Mesothelial cell of epicardium (in vitro differentiated cells): ENCODE measurements around the gene ZNF853. TPM values are rescaled to one million over a fixed set of nuclear protein-coding genes. Genes with fewer than 3 reads are reported as not detected.

Source experiments
- DNase-seq, 2 experiments: peaks; one replicate each; pipeline ENCODE4 v3.0.0; 2021; ENCODE audit warnings: low spot score in 2 of 2; ENCODE audit not compliant: unreplicated experiment in 2 of 2
- H3K27ac Mint-ChIP-seq: 2 replicates; pipeline ENCODE4 v1.8.0; 2021; ENCODE audit warnings: mixed read lengths
- H3K27me3 Mint-ChIP-seq: 2 replicates; pipeline ENCODE4 v1.8.0; 2021; ENCODE audit warnings: low read depth, mixed read lengths
- H3K36me3 Mint-ChIP-seq: 2 replicates; pipeline ENCODE4 v1.8.0; 2021; ENCODE audit warnings: mixed read lengths
- H3K4me1 Mint-ChIP-seq: 2 replicates; pipeline ENCODE4 v1.8.0; 2021; ENCODE audit warnings: mixed read lengths
- H3K4me3 Mint-ChIP-seq: 2 replicates; pipeline ENCODE4 v1.8.0; 2021; ENCODE audit warnings: mild to moderate bottlenecking, moderate library complexity, mixed read lengths
- H3K9me3 Mint-ChIP-seq: 2 replicates; pipeline ENCODE4 v1.8.0; 2021; ENCODE audit warnings: mixed read lengths
- total RNA-seq: library from RNA; stranded (reverse); gene quantifications from 3 replicates; pipeline ENCODE4 v1.2.1, GENCODE V29; 2021
- TF ChIP-seq, protein P1 (sequence below): fragments of 200-600 bp; sonication (generic); IDR thresholded peaks from one replicate; pipeline ENCODE4 v1.5.0; 2021; ENCODE audit warnings: antibody characterized with exemption; ENCODE audit not compliant: unreplicated experiment

The ZNF853 gene
- total RNA-seq, 1 donor from 2014 or later: 22.7 TPM

DNA sequence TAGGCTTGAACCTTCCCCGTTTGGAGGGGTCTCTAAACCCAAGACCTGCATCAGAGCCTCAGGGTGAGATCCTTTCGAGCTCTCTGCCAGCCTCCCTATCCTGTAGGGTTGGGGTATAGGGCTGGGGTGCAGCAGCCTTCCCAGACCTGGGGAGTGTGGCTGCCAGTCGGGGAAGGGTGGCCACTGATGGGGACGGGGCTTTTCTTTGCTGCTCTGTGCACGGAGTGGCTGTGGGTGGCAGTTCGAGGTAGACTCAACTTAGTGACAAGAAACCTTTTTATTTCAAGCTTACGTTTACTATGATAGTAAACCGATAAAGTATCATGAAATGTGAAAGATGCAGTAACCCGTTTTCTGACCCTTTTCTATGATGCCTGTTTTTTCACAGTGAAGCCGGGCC lies 34.7 kb downstream of the ZNF853 start:
- H3K4me3 Mint-ChIP-seq: no peak overlapping the region
- DNase-seq: no peak
- TF ChIP-seq, protein P1, sequence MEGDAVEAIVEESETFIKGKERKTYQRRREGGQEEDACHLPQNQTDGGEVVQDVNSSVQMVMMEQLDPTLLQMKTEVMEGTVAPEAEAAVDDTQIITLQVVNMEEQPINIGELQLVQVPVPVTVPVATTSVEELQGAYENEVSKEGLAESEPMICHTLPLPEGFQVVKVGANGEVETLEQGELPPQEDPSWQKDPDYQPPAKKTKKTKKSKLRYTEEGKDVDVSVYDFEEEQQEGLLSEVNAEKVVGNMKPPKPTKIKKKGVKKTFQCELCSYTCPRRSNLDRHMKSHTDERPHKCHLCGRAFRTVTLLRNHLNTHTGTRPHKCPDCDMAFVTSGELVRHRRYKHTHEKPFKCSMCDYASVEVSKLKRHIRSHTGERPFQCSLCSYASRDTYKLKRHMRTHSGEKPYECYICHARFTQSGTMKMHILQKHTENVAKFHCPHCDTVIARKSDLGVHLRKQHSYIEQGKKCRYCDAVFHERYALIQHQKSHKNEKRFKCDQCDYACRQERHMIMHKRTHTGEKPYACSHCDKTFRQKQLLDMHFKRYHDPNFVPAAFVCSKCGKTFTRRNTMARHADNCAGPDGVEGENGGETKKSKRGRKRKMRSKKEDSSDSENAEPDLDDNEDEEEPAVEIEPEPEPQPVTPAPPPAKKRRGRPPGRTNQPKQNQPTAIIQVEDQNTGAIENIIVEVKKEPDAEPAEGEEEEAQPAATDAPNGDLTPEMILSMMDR: no peak
- no peaks in the 10 kb centered on the region for H3K4me1 Mint-ChIP-seq
- peaks cover 36% of the 10 kb centered on the region for H3K36me3 Mint-ChIP-seq
- no peak overlapping the region for H3K27ac Mint-ChIP-seq
- H3K27me3 Mint-ChIP-seq: no peaks in the 10 kb centered on the region
- H3K9me3 Mint-ChIP-seq: peaks cover 8% of the 10 kb centered on the region

DNA sequence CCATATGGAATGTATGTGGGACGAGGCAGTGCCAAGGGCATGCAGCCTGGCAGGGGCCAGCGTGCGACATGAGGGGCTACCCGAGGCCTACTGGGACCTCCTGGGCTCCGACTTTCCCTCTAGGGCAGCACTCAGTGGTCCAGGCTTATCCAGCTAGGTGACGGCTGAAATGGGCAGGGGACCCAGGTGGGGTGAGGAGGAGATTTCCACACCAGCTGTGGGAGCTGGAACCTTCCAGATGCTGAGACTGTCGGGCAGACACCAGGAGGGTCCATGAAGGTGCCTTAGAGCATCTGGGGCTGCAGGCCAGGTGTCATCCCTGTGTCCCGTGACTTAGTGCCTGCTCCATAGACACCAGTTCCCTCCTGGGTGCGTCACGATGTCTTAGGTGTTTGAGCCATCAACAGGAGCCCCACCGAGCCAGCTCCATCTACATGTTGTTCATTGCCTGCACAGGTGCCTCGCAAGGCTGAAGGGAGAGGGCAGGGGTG lies 35.2 kb downstream of the ZNF853 start:
- Mint-ChIP-seq H3K9me3 (peaks cover 8% of the 10 kb centered on the region), H3K4me1 (no peaks in the 10 kb centered on the region), H3K36me3 (peaks cover 41% of the 10 kb centered on the region), H3K27ac (no peak overlapping the region), H3K4me3 (no peak overlapping the region), H3K27me3 (no peaks in the 10 kb centered on the region)
- TF ChIP-seq, protein P1: no peak
- no peak for DNase-seq

DNA sequence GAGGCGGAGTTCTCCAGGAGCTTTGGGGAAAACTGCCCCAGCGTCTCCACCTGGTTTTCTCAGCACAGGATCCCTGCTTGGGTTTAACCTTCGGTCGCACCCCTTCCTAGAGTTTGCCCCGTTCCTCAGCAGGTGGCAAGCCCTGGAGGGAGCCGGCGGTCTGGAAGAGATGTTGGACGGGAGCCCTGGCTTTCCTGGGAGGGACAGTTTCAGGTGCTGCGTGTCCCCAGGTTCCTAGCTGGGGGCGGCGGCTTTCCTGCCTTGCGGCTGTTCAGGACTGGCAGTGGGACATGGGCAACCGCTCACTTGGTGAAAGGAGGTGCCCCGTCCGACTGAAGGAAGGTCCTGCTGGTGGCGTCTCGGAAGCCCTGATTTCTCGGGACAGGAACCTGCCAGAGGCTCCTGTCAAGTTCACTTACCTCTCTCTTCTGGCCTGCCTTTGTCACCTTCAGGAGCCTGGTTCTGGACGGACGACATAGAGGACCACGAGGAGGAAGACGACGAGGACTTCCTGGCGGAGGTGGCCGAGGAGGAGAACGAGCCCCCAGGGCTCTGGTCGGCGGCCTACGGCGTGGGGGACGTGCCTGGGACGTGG lies 36.5 kb downstream of the ZNF853 start:
- Mint-ChIP-seq H3K4me3 (no peak overlapping the region), H3K4me1 (no peaks in the 10 kb centered on the region), H3K27ac (no peak overlapping the region), H3K9me3 (peaks cover 8% of the 10 kb centered on the region), H3K36me3 (peaks cover 39% of the 10 kb centered on the region), H3K27me3 (no peaks in the 10 kb centered on the region)
- no peak for DNase-seq
- TF ChIP-seq, protein P1: no peak

DNA sequence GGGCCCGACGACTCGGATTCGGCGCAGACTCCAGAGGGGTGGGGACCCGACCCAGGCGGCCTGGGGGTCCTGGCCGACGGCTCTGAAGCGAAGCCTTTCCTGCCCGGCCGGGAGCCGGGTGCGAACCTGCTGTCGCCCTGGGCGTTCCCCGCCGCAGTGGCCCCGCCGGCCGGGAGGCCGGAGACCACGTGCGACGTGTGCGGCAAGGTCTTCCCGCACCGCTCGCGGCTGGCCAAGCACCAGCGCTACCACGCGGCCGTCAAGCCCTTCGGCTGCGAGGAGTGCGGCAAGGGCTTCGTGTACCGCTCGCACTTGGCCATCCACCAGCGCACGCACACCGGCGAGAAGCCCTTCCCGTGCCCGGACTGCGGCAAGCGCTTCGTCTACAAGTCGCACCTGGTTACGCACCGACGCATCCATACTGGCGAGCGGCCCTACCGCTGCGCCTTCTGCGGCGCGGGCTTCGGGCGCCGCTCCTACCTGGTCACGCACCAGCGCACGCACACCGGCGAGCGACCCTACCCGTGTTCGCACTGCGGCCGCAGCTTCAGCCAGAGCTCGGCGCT lies 37.1 kb downstream of the ZNF853 start:
- no peak overlapping the region for H3K4me3 Mint-ChIP-seq
- no peaks in the 10 kb centered on the region for H3K4me1 Mint-ChIP-seq
- DNase-seq: no peak
- peaks cover 8% of the 10 kb centered on the region for H3K9me3 Mint-ChIP-seq
- H3K27ac Mint-ChIP-seq: no peak overlapping the region
- no peaks in the 10 kb centered on the region for H3K27me3 Mint-ChIP-seq
- H3K36me3 Mint-ChIP-seq: peaks cover 38% of the 10 kb centered on the region
- TF ChIP-seq, protein P1: no peak

DNA sequence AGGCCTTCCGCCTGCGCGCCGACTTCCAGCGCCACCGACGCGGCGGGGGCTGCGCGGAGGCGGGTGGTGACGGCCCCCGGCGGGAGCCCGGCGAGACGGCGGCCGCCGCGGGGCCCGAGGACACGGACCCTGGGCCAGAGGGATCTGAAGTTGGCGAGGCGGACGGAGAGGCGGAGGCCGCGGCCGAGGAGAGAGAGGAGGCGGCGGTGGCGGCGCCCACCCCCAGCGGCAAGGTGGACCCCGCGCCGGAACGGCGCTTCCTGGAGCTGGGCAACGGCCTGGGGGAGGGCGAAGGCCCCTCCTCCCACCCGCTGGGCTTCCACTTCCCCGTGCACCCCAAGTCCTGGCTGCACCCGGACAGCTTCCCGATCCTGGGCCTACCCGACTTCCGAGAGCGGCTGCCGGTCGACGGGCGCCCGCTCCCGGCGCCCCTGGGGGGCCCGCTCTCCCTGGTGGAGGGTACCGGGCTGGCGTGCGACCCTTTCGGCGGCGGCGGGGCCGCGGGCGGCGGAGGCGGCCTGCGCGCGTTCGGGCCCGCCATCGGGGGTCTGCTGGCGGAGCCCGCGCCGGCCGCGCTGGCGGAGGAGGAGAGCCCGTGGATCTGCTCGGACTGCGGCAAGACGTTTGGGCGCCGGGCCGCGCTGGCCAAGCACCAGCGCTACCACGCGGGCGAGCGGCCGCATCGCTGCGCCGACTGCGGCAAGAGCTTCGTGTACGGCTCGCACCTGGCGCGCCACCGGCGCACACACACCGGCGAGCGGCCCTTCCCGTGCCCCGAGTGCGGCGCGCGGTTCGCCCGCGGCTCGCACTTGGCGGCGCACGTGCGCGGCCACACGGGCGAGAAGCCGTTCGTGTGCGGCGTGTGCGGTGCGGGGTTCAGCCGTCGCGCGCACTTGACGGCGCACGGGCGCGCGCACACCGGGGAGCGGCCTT lies 37.9 kb downstream of the ZNF853 start:
- no peak for DNase-seq
- Mint-ChIP-seq H3K27me3 (no peaks in the 10 kb centered on the region), H3K36me3 (peaks cover 37% of the 10 kb centered on the region), H3K4me3 (no peak overlapping the region), H3K9me3 (peaks cover 8% of the 10 kb centered on the region), H3K27ac (no peak overlapping the region), H3K4me1 (no peaks in the 10 kb centered on the region)
- TF ChIP-seq, protein P1: no peak
